Uterus (tissue), 4 donors: Measurements from ENCODE around the gene HOATZ. TPM values are rescaled to one million over a fixed set of nuclear protein-coding genes. Genes with fewer than 3 reads are reported as not detected.

Experiments used
- DNase-seq, 2 donors: peaks; one replicate each; pipeline ENCODE4 v3.0.0-alpha.2; 2019 to 2020
- H3K27ac ChIP-seq, 2 donors: fragments of 200-600 bp; sonication (generic); 1 replicate in 1 of 2; 2 replicates in 1 of 2; pipeline ENCODE4 v1.5.1; 2016 to 2018
- H3K27me3 ChIP-seq, 2 donors: fragments of 200-600 bp; sonication (generic); one replicate each; pipeline ENCODE4 v1.5.1; 2018 to 2019; ENCODE audit warnings: control low read depth in 1 of 2
- H3K36me3 ChIP-seq, 2 donors: fragments of 200-600 bp; sonication (generic); one replicate each; pipeline ENCODE4 v1.5.1; 2019; ENCODE audit warnings: control low read depth in 1 of 2
- H3K4me1 ChIP-seq, 2 donors: fragments of 200-600 bp; sonication (generic); one replicate each; pipeline ENCODE4 v1.5.1; 2018 to 2019; ENCODE audit warnings: control low read depth in 1 of 2
- H3K4me3 ChIP-seq, 2 donors: fragments of 200-600 bp; sonication (generic); 1 replicate in 1 of 2; 2 replicates in 1 of 2; pipeline ENCODE4 v1.5.1; 2018 to 2019; ENCODE audit warnings: mild to moderate bottlenecking in 1 of 2
- H3K9me3 ChIP-seq, 2 donors: fragments of 200-600 bp; sonication (generic); one replicate each; pipeline ENCODE4 v1.5.1; 2019; ENCODE audit warnings: control low read depth in 1 of 2
- POLR2A ChIP-seq, 2 donors: fragments of 450-650 bp; IDR thresholded peaks; one replicate each; pipeline ENCODE4 v1.6.1; 2016; ENCODE audit warnings: antibody characterized with exemption in 2 of 2, mild to moderate bottlenecking in 1 of 2, moderate library complexity in 1 of 2
- intact Hi-C: fragments of 100-400 bp; cut with DNase I; formaldehyde crosslinking; loops from one replicate; pipeline ENCODE4 v1.15.1; 2023; ENCODE audit warnings: low total_unique reads
- total RNA-seq, 4 donors: library from RNA; depleted of rRNA in 3 of 4; stranded (reverse); fragments of >200 nt in 3 of 4; gene quantifications; one replicate each; pipeline versions ENCODE4 v1.1.0 to v1.2.4, GENCODE V29; 2014 to 2023
- TF ChIP-seq, protein P1 (sequence below), 4 experiments: fragments of 200-600 bp in 2 of 4; fragments of 450-650 bp in 2 of 4; sonication (generic) in 2 of 4; IDR thresholded peaks; one replicate each; pipeline ENCODE4 v1.5.1; 2016 to 2019; ENCODE audit warnings: antibody characterized with exemption in 4 of 4, mild to moderate bottlenecking in 2 of 4, moderate library complexity in 1 of 4
- donor health status: DM: yes; HTN: yes; CAD: no.

The HOATZ gene
- total RNA-seq, 4 donors from 2014 or later, result 0.88 to 2.7 (median 2.6) TPM; not detected in 1

DNA sequence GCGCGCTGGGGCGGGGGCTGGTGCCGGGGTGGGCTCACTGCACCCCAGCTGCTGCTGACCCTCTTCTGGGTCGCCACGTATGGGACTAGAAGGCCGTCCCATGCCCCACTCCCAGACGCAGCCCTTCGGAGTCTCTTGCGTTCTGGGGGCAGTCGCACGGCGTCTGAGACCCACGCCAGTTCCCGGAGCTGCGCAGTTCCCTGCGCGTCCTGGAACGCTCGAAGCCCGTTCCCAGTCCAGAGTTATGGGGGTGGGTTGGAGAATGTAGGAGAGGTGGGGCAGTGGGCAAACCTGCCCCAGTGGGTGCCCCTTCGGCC, 26.3 kb downstream of the HOATZ start:
- DNase-seq, result no peak
- peak overlapping the region; percentile 78 to 82 for H3K27ac ChIP-seq
- TF ChIP-seq, protein P1, sequence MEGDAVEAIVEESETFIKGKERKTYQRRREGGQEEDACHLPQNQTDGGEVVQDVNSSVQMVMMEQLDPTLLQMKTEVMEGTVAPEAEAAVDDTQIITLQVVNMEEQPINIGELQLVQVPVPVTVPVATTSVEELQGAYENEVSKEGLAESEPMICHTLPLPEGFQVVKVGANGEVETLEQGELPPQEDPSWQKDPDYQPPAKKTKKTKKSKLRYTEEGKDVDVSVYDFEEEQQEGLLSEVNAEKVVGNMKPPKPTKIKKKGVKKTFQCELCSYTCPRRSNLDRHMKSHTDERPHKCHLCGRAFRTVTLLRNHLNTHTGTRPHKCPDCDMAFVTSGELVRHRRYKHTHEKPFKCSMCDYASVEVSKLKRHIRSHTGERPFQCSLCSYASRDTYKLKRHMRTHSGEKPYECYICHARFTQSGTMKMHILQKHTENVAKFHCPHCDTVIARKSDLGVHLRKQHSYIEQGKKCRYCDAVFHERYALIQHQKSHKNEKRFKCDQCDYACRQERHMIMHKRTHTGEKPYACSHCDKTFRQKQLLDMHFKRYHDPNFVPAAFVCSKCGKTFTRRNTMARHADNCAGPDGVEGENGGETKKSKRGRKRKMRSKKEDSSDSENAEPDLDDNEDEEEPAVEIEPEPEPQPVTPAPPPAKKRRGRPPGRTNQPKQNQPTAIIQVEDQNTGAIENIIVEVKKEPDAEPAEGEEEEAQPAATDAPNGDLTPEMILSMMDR (IDR thresholded peaks at IDR 0.05), result no peak
- TF ChIP-seq POLR2A (IDR thresholded peaks at IDR 0.05), result no peak
- no peaks in the 10 kb centered on the region for H3K4me1 ChIP-seq
- intact Hi-C loops, result no loop called here
- no peaks in the 10 kb centered on the region for H3K27me3 ChIP-seq
- no peaks in the 10 kb centered on the region for H3K36me3 ChIP-seq
- H3K9me3 ChIP-seq, result no peaks in the 10 kb centered on the region
- peak overlapping the region; percentile 61 to 64 for H3K4me3 ChIP-seq

DNA sequence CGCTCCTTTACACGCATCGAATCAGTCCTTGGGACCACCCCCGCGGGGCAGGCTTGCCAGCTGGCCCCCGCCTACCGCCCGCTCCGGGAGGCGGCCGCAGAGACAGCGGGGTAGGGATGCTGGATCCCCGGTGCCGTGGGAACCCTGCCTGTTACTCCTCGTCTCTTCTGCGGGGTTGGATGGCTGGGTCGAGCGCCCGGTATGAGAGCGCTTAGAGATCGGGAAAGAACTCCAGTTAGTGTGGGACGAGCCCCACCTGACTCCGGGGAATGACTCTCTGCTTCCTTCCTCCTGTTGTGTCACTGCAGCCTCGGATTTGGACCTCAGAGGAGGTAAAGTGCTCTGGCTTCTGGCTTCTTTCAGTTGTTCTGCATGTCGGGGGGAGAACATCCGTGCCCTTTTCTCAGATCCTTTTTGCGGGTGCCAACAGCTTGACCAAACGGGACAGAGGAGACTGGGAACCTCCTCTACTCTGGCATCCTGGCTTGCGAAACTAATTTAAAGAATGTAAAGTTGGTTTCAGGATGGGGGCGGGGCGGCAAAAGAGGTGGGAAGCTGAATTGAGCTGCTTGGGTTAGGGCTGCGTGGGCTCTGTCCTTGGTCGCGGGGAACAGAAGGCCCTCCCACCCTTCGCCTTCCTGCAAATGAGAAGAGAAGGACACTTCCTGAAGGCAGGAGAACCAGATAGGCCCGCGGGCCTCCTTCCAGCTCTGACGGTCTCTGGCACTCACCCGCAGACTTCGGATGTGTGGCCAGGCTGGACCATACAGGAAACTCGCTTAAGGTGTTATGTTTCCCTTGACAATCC, 26.9 kb downstream of the HOATZ start:
- TF ChIP-seq POLR2A (IDR thresholded peaks at IDR 0.05), result peak; percentile 28 to 40
- TF ChIP-seq, protein P1 (IDR thresholded peaks at IDR 0.05), result no peak
- DNase-seq, result peak; percentile 62 to 74
- Histone ChIP-seq H3K36me3 (no peaks in the 10 kb centered on the region), H3K27me3 (no peaks in the 10 kb centered on the region), H3K4me1 (no peaks in the 10 kb centered on the region), H3K4me3 (peak overlapping the region; percentile 61 to 64), H3K27ac (peak overlapping the region; percentile 78 to 82), H3K9me3 (no peaks in the 10 kb centered on the region)
- intact Hi-C loops, result no loop called here

DNA sequence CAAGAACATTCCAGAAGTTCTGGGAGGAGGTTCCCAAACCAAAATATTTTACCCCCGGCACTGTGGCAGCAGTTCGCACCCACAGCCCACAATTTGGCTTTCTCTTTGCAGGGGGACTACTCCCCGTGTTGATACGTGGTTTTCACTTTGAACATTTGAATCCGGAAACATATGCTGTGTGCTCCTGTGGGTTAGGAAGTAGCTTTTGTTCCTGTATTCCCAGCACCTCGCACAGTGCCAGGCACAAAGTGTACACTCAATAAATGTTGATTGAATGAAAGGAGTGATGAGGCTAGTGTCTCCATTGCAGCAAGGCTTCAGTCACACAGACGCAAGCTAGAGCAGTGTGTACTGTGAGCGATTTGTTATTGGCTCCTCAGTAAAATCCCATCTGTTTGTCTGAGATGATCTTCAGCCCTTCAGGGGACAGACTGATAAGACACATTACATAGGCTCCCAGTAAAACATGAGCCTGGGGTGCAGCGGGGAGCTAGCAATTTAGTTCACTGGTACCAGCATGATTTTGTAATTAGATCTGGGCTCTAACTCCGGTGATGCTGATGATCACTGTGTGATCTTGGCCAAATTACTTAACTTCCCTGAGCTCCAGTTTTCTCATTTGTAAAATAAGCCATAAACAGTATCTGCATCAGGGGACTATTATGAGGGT, 28.2 kb downstream of the HOATZ start:
- no peak for DNase-seq
- TF ChIP-seq POLR2A (IDR thresholded peaks at IDR 0.05), result no peak
- TF ChIP-seq, protein P1 (IDR thresholded peaks at IDR 0.05), result no peak
- Histone ChIP-seq H3K36me3 (no peaks in the 10 kb centered on the region), H3K9me3 (no peaks in the 10 kb centered on the region), H3K4me3 (no peak overlapping the region), H3K27me3 (no peaks in the 10 kb centered on the region), H3K4me1 (no peaks in the 10 kb centered on the region), H3K27ac (no peak overlapping the region)
- intact Hi-C loops, result no loop called here

DNA sequence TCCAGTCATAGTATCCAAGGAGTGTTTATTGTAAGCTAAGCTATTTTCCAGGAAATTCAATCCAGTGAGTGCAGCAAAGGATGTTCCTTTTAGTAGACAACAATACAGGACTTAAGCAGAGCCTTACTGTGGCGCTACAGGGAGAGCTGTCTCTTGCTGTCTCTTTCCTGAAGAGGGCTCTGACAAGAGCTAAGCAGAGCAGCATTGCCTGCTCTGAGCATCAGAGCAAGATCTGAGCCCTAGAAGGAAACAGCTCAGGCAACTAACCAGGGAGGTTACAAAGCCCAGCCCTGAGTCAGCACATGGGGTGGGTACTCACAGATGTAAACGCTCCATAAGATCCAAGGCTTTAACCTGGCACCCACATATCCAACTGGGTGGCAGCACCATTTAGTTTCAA, 33.9 kb downstream of the HOATZ start:
- H3K27me3 ChIP-seq, result no peaks in the 10 kb centered on the region
- no peaks in the 10 kb centered on the region for H3K9me3 ChIP-seq
- intact Hi-C loops, result no loop called here
- no peak overlapping the region for H3K4me3 ChIP-seq
- H3K4me1 ChIP-seq, result no peaks in the 10 kb centered on the region
- TF ChIP-seq, protein P1 (IDR thresholded peaks at IDR 0.05), result no peak
- no peak for TF ChIP-seq POLR2A (IDR thresholded peaks at IDR 0.05)
- no peak for DNase-seq
- no peak overlapping the region for H3K27ac ChIP-seq
- no peaks in the 10 kb centered on the region for H3K36me3 ChIP-seq

DNA sequence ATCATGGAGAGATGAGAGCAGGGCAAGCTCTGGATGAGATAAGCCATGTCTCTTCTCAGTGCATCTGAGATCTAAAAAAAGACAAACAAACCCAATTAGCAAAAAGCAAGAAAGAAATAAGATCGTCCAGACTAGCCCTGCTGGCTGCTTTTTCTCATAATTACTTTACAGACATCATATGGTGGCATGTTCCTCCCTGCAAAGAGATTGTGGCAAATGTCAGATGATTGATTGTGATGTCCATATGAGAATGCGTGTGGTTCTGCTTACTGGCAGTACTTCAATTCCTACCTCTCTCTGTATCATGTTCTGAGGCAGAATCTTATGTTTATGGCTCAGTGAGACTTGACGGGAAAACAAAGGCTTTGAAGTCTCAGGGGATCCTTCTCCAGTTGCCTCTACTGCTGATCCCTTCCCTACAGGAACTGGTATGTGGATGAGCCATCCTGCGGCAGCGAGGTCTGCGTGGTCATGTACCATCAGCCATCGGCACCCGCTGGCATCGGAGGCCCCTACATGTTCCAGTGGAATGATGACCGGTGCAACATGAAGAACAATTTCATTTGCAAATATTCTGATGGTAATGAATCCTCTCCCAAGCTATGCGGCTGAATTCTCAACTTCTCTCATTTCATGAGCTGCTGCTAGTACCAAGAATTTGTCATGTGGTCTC, 34.8 kb downstream of the HOATZ start:
- H3K4me3 ChIP-seq, result no peak overlapping the region
- H3K9me3 ChIP-seq, result no peaks in the 10 kb centered on the region
- no peaks in the 10 kb centered on the region for H3K36me3 ChIP-seq
- intact Hi-C loops, result no loop called here
- DNase-seq, result no peak
- H3K4me1 ChIP-seq, result no peaks in the 10 kb centered on the region
- H3K27me3 ChIP-seq, result no peaks in the 10 kb centered on the region
- no peak for TF ChIP-seq POLR2A (IDR thresholded peaks at IDR 0.05)
- TF ChIP-seq, protein P1 (IDR thresholded peaks at IDR 0.05), result no peak
- no peak overlapping the region for H3K27ac ChIP-seq
